Measurements from ENCODE around the gene LHFPL4. TPM values are rescaled to one million over a fixed set of nuclear protein-coding genes. Genes with fewer than 3 reads are reported as not detected.

The LHFPL4 gene
- total RNA-seq, 8 experiments from 2014 or later, result 0.25 to 15.1 (median 8.3) TPM

DNA sequence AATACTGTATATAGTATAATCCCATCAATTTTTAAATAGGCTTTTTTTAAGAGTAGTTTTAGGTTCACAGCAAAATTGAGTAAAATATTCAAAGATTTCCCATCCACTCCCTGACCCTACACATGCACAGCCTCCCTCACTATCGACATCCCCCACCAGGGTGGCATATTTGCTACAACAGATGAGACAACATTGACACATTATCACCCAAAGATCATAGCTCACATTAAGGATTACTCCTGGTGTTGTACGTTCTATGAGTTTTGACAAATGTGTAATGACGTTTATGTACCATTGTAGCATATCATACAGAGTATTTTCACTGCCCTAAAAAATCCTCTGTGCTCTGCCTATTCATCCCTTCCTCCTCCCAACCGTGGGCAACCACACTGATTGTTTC, 39.3 kb downstream of the LHFPL4 start:
- 0 to 77% (median 38%) methylated on average over 2 to 4 of the region's 4 CpGs; no CpG with 5 or more reads in 1 of the 10 experiments for WGBS, 10 experiments
- in situ Hi-C loops (cut with MboI; ENCODE audit: low pct_unique_long_range_greater_than_20kb in 2 of 9, low sequenced_read_pairs in 9 of 9, unreplicated experiment in 9 of 9), result no loop called here
- H3K27ac ChIP-seq, result no peak overlapping the region
- H3K4me3 ChIP-seq, result no peak overlapping the region
- H3K4me1 ChIP-seq (replicated peaks in 1 of 2), result no peaks in the 10 kb centered on the region
- no peak for ATAC-seq (replicated peaks in 6 of 8)

DNA sequence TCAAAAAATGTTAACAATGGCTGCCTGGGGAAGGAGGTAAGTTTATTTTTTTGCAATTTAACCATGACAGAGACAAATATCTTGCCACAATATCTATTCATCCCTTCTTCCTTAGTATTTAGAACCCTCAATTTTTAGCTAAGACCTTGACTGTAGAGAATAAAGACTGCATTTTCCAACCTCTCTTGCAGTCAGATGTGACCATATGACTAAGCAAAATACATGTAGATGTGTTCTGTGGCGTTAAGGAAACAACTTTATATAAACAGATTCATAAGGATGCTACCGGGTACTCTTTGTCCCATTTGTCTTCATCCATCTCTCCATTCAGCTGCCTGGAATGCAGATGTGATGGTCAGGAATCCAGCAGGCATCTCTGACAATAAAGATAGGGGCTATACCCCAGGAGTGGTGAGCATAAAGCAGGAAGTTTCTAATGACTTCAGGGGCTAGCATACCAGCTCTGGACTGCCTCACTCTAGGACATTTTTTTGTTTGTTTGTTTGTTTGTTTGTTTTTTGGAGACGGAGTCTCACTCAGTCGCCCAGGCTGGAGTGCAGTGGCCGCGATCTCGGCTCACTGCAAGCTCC, 41.1 kb downstream of the LHFPL4 start:
- no peaks in the 10 kb centered on the region for H3K4me1 ChIP-seq (replicated peaks in 1 of 2)
- no peak overlapping the region for H3K27ac ChIP-seq
- WGBS, 10 experiments, result 29 to 100% (median 74%) methylated on average over 1 to 7 of the region's 7 CpGs; no CpG with 5 or more reads in 3 of the 10 experiments
- no peak overlapping the region for H3K4me3 ChIP-seq
- no peak for ATAC-seq (replicated peaks in 6 of 8)
- in situ Hi-C loops (cut with MboI; ENCODE audit: low pct_unique_long_range_greater_than_20kb in 2 of 9, low sequenced_read_pairs in 9 of 9, unreplicated experiment in 9 of 9), result no loop called here

GRCh38 chr3:9508781-9509180, 44.8 kb downstream of the LHFPL4 start:
- peak in 2 of 8 experiments; percentile 32 to 62 for ATAC-seq (replicated peaks in 6 of 8)
- in situ Hi-C loops (cut with MboI; ENCODE audit: low pct_unique_long_range_greater_than_20kb in 2 of 9, low sequenced_read_pairs in 9 of 9, unreplicated experiment in 9 of 9), result no loop called here
- H3K27ac ChIP-seq, result no peak overlapping the region
- H3K4me1 ChIP-seq (replicated peaks in 1 of 2), result no peaks in the 10 kb centered on the region
- no peak overlapping the region for H3K4me3 ChIP-seq
- 9 to 34% (median 32%) methylated on average over 3 to 12 of the region's 25 CpGs; no CpG with 5 or more reads in 5 of the 10 experiments for WGBS, 10 experiments

- ATAC-seq (replicated peaks in 6 of 8), result no peak
- no peak overlapping the region for H3K27ac ChIP-seq
- no peaks in the 10 kb centered on the region for H3K4me1 ChIP-seq (replicated peaks in 1 of 2)
- WGBS, 10 experiments, result 0 to 100% (median 48%) methylated on average over 1 to 7 of the region's 14 CpGs; no CpG with 5 or more reads in 2 of the 10 experiments
- no peak overlapping the region for H3K4me3 ChIP-seq
- in situ Hi-C loops (cut with MboI; ENCODE audit: low pct_unique_long_range_greater_than_20kb in 2 of 9, low sequenced_read_pairs in 9 of 9, unreplicated experiment in 9 of 9), result no loop called here
These were observed 45.7 kb downstream of the LHFPL4 start for GRCh38 chr3:9507586-9508578.

GRCh38 chr3:9503283-9503682, 50.3 kb downstream of the LHFPL4 start:
- Histone ChIP-seq H3K27ac (no peak overlapping the region), H3K4me1 (replicated peaks in 1 of 2) (peaks cover 0 to 11% of the 10 kb centered on the region in 2 donors), H3K4me3 (no peak overlapping the region)
- in situ Hi-C loops (cut with MboI; ENCODE audit: low pct_unique_long_range_greater_than_20kb in 2 of 9, low sequenced_read_pairs in 9 of 9, unreplicated experiment in 9 of 9), result no loop called here
- 0 to 10% (median 0%) methylated on average over 1 to 2 of the region's 4 CpGs; no CpG with 5 or more reads in 3 of the 10 experiments for WGBS, 10 experiments
- ATAC-seq (replicated peaks in 6 of 8), result peak in 6 of 8 experiments; percentile 15 to 39 (median 21)

GRCh38 chr3:9501226-9501625, 52.4 kb downstream of the LHFPL4 start:
- in situ Hi-C loops (cut with MboI; ENCODE audit: low pct_unique_long_range_greater_than_20kb in 2 of 9, low sequenced_read_pairs in 9 of 9, unreplicated experiment in 9 of 9), result no loop called here
- WGBS, 10 experiments, result 40 to 80% (median 80%) methylated on average over 1 to 2 of the region's 6 CpGs; no CpG with 5 or more reads in 7 of the 10 experiments
- Histone ChIP-seq H3K4me3 (no peak overlapping the region), H3K4me1 (replicated peaks in 1 of 2) (peaks cover 0 to 11% of the 10 kb centered on the region in 2 donors), H3K27ac (no peak overlapping the region)
- no peak for ATAC-seq (replicated peaks in 6 of 8)

DNA sequence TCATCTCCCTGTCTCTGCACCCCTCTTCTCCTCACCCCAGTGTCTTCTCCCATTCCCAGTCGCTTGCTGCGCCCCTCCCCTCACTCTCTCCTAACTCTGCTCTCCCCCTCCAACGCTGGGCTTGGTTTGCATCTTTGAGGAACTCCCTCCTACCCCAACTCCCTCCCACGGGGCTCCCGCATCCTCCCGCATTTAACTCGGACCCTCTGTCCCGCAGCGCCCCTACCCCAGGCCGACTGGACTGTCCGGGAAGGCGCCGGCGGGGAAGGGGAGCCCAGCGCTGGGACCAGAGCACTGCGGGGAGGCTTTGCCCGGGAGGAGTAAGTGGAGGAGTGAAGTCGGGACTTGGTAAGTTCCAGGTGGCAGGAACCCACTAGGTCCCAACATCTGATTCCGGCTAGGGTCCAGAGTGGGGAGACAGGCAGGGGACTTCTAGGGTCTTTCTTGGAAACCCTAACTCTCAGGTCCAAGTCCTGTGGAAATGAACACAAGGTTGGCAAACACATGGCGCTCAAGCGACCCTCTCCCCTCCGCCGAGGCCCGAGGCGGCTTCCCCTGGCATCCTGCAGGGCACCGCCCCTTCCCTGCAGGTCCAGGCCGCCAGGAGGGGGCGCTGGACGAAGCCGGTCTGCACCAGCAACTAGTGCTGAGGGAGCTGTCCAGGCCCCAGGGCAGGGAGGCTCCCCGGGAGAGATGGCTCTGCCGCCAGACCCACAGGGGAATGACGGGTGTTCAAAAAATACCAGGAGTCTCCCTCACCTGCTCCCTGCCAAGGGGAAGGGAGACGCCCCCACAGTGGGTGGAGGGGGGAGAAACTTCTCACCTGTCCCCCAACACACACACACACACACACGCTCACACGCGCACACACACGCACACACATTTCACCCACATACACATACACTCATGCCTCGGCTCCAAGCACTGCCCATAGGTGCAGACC, 53.2 kb downstream of the LHFPL4 start:
- H3K4me1 ChIP-seq (replicated peaks in 1 of 2), result peaks cover 0 to 11% of the 10 kb centered on the region in 2 donors
- ATAC-seq (replicated peaks in 6 of 8), result peak; percentile 87 to 95 (median 92)
- H3K27ac ChIP-seq, result no peak overlapping the region
- in situ Hi-C loops (cut with MboI; ENCODE audit: low pct_unique_long_range_greater_than_20kb in 2 of 9, low sequenced_read_pairs in 9 of 9, unreplicated experiment in 9 of 9), result no loop called here
- peak overlapping the region in 2 of 5 donors; percentile 2 for H3K4me3 ChIP-seq
- 0 to 8% (median 2%) methylated on average over 1 to 11 of the region's 39 CpGs; no CpG with 5 or more reads in 3 of the 10 experiments for WGBS, 10 experiments

- Histone ChIP-seq H3K4me1 (replicated peaks in 1 of 2) (peaks cover 0 to 11% of the 10 kb centered on the region in 2 donors), H3K4me3 (peak overlapping the region in 2 of 5 donors; percentile 2), H3K27ac (no peak overlapping the region)
- peak in 5 of 8 experiments; percentile 3 to 31 (median 23) for ATAC-seq (replicated peaks in 6 of 8)
- in situ Hi-C loops (cut with MboI; ENCODE audit: low pct_unique_long_range_greater_than_20kb in 2 of 9, low sequenced_read_pairs in 9 of 9, unreplicated experiment in 9 of 9), result no loop called here
- WGBS, 10 experiments, result 0 to 90% (median 58%) methylated on average over 1 to 3 of the region's 19 CpGs; no CpG with 5 or more reads in 6 of the 10 experiments
These were observed 54.0 kb downstream of the LHFPL4 start for GRCh38 chr3:9499455-9500107.

DNA sequence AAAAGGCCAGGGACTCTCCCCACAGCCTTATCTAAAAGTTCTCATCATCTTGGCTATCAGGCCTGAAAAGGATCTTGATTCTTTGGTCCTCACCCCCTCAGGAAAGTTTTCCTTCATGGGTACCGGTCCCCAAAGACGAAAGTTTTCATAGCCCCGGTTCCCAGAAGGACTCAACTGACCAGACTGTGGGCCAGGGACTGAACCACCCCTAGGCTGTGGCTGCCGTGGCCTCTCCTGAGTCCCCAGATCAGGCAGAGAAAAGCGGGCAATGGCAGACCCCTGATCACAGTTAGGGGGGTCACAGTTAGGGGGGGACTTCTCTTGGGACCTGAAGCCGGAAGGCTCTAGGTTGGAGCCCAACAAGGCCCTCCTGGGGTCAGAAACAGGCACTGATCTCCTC, 54.8 kb downstream of the LHFPL4 start:
- Histone ChIP-seq H3K4me3 (no peak overlapping the region), H3K4me1 (replicated peaks in 1 of 2) (peaks cover 0 to 11% of the 10 kb centered on the region in 2 donors), H3K27ac (no peak overlapping the region)
- 0 to 100% (median 64%) methylated on average over 1 to 6 of the region's 6 CpGs; no CpG with 5 or more reads in 5 of the 10 experiments for WGBS, 10 experiments
- in situ Hi-C loops (cut with MboI; ENCODE audit: low pct_unique_long_range_greater_than_20kb in 2 of 9, low sequenced_read_pairs in 9 of 9, unreplicated experiment in 9 of 9), result no loop called here
- ATAC-seq (replicated peaks in 6 of 8), result no peak

DNA sequence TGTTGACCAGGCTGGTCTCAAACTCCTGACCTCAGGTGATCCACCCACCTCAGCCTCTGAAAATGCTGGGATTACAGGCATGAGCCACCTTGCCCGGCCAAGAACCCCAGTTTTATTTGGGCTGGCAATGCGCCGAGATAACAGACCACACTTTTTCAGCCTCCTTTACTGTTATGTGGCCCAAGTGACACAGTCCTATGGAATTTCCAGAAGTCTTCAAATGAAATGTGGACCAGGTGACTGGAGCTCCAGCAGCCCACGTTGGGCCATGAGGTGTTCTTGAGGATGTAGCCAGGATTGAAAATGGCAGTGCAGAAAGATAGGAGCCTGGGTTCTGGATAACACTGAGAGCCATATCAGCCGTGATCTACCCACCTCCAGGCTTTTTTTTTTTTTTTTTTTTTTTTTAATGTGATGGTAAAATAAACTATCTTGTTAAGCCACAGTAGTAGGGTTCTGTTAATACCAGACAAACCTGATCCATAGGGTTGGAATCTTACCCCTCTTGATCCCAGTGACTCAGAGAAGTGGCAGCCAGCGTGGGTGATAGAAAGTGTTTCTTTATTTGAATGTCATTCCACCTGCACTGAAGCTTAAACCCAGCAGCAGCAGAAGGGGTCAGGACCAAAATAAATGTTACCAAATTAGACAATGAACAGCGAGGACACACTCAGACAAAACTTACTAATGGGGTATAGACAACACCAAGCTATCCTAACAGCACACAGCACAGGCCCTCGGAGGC, 55.6 kb downstream of the LHFPL4 start:
- H3K27ac ChIP-seq, result no peak overlapping the region
- in situ Hi-C loops (cut with MboI; ENCODE audit: low pct_unique_long_range_greater_than_20kb in 2 of 9, low sequenced_read_pairs in 9 of 9, unreplicated experiment in 9 of 9), result no loop called here
- H3K4me3 ChIP-seq, result no peak overlapping the region
- H3K4me1 ChIP-seq (replicated peaks in 1 of 2), result peaks cover 0 to 11% of the 10 kb centered on the region in 2 donors
- no peak for ATAC-seq (replicated peaks in 6 of 8)
- WGBS, 10 experiments, result 66 to 100% (median 80%) methylated on average over 1 to 5 of the region's 8 CpGs; no CpG with 5 or more reads in 2 of the 10 experiments

DNA sequence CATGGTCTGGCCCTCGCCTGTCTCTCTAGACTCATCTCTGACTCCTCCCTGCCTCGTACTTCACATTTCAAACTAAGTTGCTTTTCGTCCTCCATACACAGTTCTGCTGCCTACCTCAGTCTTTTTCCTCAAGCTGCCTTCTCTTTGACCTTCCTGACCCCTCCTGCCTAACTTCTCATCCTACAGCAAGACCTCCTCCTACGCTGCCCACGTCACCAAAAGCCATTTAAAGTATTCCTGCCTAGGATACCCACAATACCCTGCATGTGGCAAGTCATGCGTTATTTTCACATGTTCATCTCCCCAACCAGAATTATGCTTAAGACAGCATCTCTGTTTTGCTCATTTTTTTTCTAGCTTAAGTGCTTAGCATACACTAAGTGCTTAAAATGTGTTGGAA, 56.7 kb downstream of the LHFPL4 start:
- no peak for ATAC-seq (replicated peaks in 6 of 8)
- 47 to 93% (median 69%) methylated on average over 2 to 6 of the region's 6 CpGs; no CpG with 5 or more reads in 1 of the 10 experiments for WGBS, 10 experiments
- Histone ChIP-seq H3K27ac (no peak overlapping the region), H3K4me3 (no peak overlapping the region), H3K4me1 (replicated peaks in 1 of 2) (peaks cover 0 to 11% of the 10 kb centered on the region in 2 donors)
- in situ Hi-C loops (cut with MboI; ENCODE audit: low pct_unique_long_range_greater_than_20kb in 2 of 9, low sequenced_read_pairs in 9 of 9, unreplicated experiment in 9 of 9), result no loop called here

All from motor neuron (in vitro differentiated cells).